Epithelial cell of esophagus (primary cell): ENCODE measurements around the gene TRIM65.

Experiments
- DNase-seq: peaks from one replicate; pipeline ENCODE4 v3.0.0; 2010; ENCODE audit warnings: low read depth
- H3K4me3 ChIP-seq: 2 replicates; pipeline ENCODE4 v1.5.1; 2011; ENCODE audit warnings: mild to moderate bottlenecking, low read length, control low read depth
- TF ChIP-seq, protein P1 (sequence below): IDR thresholded peaks from 2 replicates; pipeline ENCODE4 v1.5.1; 2011; ENCODE audit warnings: low read depth, mild to moderate bottlenecking, low read length, control low read depth, inconsistent platforms; ENCODE audit not compliant: insufficient read depth; ENCODE audit errors: missing control alignments

TRIM65 gene

DNA sequence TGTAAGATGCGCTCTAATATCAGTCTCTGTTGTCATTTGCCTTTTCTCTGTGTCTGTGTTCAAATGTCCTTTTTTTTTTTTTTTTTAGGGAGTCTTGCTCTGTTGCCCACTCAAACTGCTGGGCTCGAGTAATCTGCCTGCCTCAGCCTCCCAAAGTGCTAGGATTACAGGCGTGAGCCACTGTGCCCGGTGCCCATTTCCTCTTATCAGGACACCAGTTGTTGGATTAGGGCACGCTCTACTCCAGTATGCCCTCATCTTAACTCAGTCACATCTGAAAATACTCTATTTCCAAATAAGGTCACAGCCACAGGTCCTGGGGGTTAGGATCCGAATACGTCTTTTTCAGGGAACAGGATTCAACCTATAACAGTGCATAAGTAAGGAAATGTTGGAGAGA is 16.5 kb downstream of the TRIM65 start:
- H3K4me3 ChIP-seq: no peak overlapping the region
- DNase-seq: no peak
- TF ChIP-seq, protein P1, sequence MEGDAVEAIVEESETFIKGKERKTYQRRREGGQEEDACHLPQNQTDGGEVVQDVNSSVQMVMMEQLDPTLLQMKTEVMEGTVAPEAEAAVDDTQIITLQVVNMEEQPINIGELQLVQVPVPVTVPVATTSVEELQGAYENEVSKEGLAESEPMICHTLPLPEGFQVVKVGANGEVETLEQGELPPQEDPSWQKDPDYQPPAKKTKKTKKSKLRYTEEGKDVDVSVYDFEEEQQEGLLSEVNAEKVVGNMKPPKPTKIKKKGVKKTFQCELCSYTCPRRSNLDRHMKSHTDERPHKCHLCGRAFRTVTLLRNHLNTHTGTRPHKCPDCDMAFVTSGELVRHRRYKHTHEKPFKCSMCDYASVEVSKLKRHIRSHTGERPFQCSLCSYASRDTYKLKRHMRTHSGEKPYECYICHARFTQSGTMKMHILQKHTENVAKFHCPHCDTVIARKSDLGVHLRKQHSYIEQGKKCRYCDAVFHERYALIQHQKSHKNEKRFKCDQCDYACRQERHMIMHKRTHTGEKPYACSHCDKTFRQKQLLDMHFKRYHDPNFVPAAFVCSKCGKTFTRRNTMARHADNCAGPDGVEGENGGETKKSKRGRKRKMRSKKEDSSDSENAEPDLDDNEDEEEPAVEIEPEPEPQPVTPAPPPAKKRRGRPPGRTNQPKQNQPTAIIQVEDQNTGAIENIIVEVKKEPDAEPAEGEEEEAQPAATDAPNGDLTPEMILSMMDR: no peak

DNA sequence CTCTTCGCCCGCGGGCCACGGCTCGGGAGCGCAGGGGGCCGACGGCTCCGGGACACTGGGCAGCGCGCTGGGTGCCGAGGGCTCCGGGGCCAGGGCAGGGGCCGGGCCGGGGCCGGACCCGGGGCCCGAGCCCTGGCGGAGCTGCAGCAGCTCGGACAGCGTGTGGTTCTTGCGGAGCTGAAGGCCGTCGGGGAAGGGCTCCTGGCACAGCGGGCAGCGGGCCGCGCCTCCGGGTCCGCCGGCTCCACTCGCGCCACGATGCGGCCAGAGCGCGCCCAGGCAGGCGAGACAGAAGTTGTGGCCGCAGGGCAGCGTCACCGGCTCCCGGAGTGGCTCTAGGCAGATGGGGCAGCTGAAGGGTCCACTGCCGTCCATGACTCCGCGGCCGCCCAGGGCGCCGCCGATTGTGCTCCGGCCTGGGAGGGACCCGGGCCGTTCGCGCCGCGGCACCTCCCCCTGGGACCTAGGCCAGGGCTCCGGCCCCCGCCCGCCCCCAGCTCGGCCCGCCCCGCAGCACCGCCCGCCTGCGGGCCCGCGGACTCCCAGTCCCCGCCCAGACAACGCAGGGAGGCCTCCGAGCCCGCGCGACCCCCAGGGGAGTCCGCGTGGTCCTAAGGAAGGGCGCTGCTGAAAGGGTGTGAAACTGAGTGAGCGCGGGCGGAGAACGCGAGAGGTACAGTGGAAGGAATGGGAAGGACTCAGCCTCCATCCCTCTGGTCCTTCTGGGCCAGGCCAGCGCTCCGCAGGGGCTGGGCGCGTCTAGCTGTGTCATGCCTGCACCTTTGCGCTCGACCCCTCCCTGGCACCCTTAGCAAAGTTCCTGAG is 18.4 kb downstream of the TRIM65 start, which contains the start of gene TRIM47:
TRIM47 (minus strand) TSS at position 408 of the 825 bp plus-strand sequence; CDS start at position 375, 33 bp downstream.
- H3K4me3 ChIP-seq: peak within 1 kb of the TSS; percentile 48
- TF ChIP-seq, protein P1: peak; percentile 14
- DNase-seq: peak; percentile 52

DNA sequence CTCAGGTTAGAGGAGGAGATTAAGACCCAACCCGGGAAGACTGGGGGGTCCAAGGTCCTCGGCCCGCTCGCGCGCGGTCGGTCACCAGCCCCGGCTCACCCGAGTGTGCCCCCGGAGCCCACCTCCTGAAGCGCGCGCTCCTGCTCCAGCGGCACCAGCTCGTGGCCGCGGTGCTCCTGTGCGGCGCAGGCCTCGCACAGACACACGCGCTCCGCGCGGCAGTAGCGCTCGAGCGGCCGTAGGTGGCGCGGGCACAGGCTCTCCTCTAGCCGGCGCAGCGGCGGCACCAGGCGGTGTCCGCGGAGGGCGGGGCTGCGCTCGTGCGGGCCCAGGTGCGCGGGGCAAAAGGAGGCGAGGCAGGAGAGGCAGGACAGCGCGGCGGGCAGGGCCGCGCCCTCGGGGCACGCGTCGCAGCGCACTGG is 19.0 kb downstream of the TRIM65 start:
- TF ChIP-seq, protein P1: peak; percentile 29
- peak overlapping the region; percentile 48 for H3K4me3 ChIP-seq
- peak; percentile 85 for DNase-seq

DNA sequence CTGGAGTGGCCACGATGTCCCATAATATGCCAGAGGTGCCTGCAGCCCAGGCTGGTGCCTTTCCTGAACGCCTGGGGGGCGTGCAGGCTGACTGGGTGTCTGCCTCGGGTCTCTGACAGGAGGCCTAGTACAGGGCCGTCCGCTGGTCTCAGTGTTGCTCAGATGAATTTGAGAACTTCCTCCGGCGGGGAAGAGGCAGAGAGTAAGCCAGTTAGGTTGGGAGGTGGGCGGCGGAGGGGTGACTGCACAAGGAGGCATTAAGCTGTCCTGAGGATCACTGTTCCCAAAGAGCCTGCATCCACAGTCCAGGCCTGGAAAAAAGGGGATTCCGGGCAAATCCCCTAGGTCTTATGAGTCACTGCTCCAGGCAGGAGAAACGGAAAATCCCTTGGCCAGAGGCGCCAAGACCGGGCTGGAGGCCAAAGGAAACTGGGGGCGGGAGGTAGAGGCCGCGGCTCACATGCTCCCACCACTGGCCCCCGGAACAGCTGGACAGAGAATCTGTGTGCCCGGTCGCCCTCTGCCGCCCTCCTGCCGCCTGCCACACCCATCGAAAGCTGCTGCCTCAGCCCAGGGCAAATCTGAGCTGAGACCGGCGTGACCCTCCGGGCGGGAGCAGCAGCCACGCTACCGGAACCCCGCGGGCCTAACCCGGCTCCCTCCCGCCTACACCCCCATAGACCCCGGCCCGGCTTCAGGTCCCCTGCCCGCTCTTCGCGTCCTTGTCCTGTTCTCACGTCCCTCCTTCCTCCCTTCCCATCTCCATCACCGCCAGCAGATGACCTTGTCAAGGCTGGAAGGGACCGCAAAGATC is 19.6 kb downstream of the TRIM65 start:
- H3K4me3 ChIP-seq: peak overlapping the region; percentile 48
- TF ChIP-seq, protein P1: no peak
- peak; percentile 79 for DNase-seq

DNA sequence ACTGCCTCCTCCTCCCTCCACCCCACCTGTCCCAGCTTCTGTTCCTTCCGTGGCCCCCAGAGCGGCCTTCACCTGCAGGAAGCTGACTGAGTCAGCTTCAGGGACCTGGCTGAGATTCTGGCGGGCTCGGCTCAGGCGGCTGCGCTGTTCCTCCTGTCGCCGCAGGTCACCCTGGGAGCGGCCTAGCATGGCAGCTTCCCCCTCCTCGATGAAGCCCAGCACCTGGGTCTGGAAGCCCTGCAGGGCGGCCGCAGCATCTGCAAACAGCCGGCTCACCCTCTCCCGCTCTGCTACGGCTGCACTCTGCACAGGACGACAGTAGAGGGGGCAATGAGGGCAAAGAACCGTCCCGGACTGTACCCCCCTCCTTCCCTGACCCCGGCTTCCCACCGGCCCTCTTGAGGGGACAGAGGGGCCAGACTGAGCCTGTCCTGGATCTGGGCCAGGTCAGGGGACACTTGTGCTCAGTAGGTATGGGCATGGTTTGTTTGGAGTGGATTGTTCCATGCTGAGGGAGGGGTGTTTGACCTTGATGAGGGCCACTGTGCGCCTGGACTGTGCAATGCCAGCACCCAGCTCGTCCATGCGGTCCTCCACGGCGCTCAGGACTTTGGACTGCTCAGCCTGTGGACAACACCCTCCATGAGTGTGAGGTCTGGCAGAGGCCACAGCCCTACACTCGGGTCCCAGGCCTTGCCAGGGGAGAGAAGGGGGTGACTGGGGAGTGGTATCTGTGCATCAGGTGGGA is 20.4 kb downstream of the TRIM65 start:
- TF ChIP-seq, protein P1: no peak
- no peak overlapping the region for H3K4me3 ChIP-seq
- peak; percentile 70 for DNase-seq

DNA sequence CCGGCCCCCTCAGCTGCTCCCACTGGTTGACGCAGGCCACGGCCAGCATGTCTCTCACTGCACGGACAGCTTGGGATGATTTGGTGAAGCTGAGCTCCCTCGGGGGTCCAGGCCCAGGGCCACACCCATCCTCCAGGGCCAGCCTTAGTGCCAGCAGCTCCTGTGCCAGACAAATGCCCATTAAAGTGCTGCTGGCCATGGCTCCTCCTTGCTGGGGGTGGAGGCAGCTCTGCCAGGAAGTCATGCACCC is 20.9 kb downstream of the TRIM65 start:
- TF ChIP-seq, protein P1: no peak
- no peak for DNase-seq
- H3K4me3 ChIP-seq: no peak overlapping the region
